SU-DHL-6 (cell line): Measurements from ENCODE around the gene ID3.

Source experiments
- H2AFZ ChIP-seq: fragments of 200-600 bp; sonication (generic); 2 replicates; pipeline ENCODE4 v1.6.1; 2014; ENCODE audit warnings: low read depth, mild to moderate bottlenecking, moderate library complexity, mixed read lengths, antibody characterized with exemption, low read length; ENCODE audit not compliant: severe bottlenecking
- H3F3A ChIP-seq: fragments of 200-600 bp; shearing (Covaris generic); 2 replicates; pipeline ENCODE4 v1.6.0; 2016; ENCODE audit warnings: antibody characterized with exemption, mild to moderate bottlenecking; ENCODE audit not compliant: insufficient read depth
- H3K27ac ChIP-seq: fragments of 200-600 bp; sonication (generic); 2 replicates; pipeline ENCODE4 v1.5.1; 2016; ENCODE audit warnings: low read depth, mild to moderate bottlenecking, low read length, moderate library complexity, mixed read lengths
- H3K27me3 ChIP-seq: fragments of 200-600 bp; sonication (generic), shearing (Covaris generic); 2 replicates; pipeline ENCODE4 v1.6.0; 2014; ENCODE audit warnings: mild to moderate bottlenecking, low read length
- H3K36me3 ChIP-seq: fragments of 200-600 bp; sonication (generic); 2 replicates; pipeline ENCODE4 v1.6.1; 2014; ENCODE audit warnings: mild to moderate bottlenecking, low read length, mixed read lengths
- H3K4me2 ChIP-seq: fragments of 300-600, 200-600 bp; shearing (Covaris generic), sonication (generic); 2 replicates; pipeline ENCODE4 v1.6.0; 2014; ENCODE audit warnings: low read length, low read depth, mild to moderate bottlenecking; ENCODE audit not compliant: poor library complexity, severe bottlenecking
- H3K4me3 ChIP-seq: fragments of 200-600 bp; sonication (generic); 2 replicates; pipeline ENCODE4 v1.5.1; 2014; ENCODE audit warnings: antibody characterized with exemption, low read length, mild to moderate bottlenecking, mixed read lengths; ENCODE audit not compliant: insufficient read depth, poor library complexity, severe bottlenecking
- H3K79me2 ChIP-seq: fragments of 200-600 bp; sonication (generic); 2 replicates; pipeline ENCODE4 v1.6.1; 2014; ENCODE audit warnings: mild to moderate bottlenecking, low read length, moderate library complexity; ENCODE audit not compliant: insufficient read depth
- H3K9ac ChIP-seq: fragments of 200-600 bp; sonication (generic); 2 replicates; pipeline ENCODE4 v1.7.0; 2014; ENCODE audit warnings: mild to moderate bottlenecking, low read length
- H3K9me2 ChIP-seq: fragments of 200-600 bp; sonication (generic); replicated peaks from 2 replicates; pipeline ENCODE4 v1.6.1; 2014; ENCODE audit warnings: low read length; ENCODE audit not compliant: insufficient read depth
- H3K9me3 ChIP-seq: fragments of 200-600 bp; sonication (generic); 2 replicates; pipeline ENCODE4 v1.6.1; 2014; ENCODE audit warnings: low read length, mixed read lengths; ENCODE audit not compliant: insufficient read depth
- H4K20me1 ChIP-seq: fragments of 200-600 bp; sonication (generic); 2 replicates; pipeline ENCODE4 v1.6.1; 2014; ENCODE audit warnings: low read depth, mild to moderate bottlenecking, antibody characterized with exemption, low read length, moderate library complexity, mixed read lengths
- EZH2phosphoT487 ChIP-seq: fragments of 200-600 bp; sonication (generic), shearing (Covaris generic); conservative IDR thresholded peaks from 2 replicates; pipeline ENCODE4 v1.6.1; 2018; ENCODE audit warnings: mild to moderate bottlenecking, antibody characterized with exemption, low read length, moderate library complexity, mixed read lengths
- TF ChIP-seq, protein P1 (sequence below): fragments of 200-600 bp; sonication (generic); IDR thresholded peaks from one replicate; pipeline ENCODE4 v1.5.1; 2017; ENCODE audit warnings: antibody characterized with exemption, mild to moderate bottlenecking, low read length, moderate library complexity; ENCODE audit not compliant: insufficient read depth, poor library complexity, severe bottlenecking

ID3 gene

DNA sequence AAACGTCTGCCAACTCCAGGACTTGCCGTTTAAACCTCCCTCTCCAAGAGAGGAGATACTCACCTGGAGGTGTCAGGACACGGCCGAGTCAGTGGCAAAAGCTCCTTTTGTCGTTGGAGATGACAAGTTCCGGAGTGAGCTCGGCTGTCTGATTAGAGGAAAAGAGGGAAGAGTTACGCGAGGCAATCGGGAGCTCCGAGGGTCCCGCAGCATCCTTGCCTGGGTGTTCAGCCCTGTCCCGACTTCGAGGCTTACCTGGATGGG, 497 bp downstream of the ID3 start:
- Histone ChIP-seq H3K36me3 (no peaks in the 10 kb centered on the region), H3K9me3 (no peaks in the 10 kb centered on the region), H3F3A (peaks cover 45% of the 10 kb centered on the region), H3K9me2 (no peaks in the 10 kb centered on the region), H3K9ac (peak overlapping the region; percentile 88), H3K4me2 (peak overlapping the region; percentile 82), H2AFZ (no peak overlapping the region), H4K20me1 (no peaks in the 10 kb centered on the region), H3K4me3 (peak overlapping the region; percentile 84), H3K27me3 (no peaks in the 10 kb centered on the region), H3K79me2 (peaks cover 9% of the 10 kb centered on the region), H3K27ac (peak overlapping the region; percentile 86)
- no peak for TF ChIP-seq EZH2phosphoT487

DNA sequence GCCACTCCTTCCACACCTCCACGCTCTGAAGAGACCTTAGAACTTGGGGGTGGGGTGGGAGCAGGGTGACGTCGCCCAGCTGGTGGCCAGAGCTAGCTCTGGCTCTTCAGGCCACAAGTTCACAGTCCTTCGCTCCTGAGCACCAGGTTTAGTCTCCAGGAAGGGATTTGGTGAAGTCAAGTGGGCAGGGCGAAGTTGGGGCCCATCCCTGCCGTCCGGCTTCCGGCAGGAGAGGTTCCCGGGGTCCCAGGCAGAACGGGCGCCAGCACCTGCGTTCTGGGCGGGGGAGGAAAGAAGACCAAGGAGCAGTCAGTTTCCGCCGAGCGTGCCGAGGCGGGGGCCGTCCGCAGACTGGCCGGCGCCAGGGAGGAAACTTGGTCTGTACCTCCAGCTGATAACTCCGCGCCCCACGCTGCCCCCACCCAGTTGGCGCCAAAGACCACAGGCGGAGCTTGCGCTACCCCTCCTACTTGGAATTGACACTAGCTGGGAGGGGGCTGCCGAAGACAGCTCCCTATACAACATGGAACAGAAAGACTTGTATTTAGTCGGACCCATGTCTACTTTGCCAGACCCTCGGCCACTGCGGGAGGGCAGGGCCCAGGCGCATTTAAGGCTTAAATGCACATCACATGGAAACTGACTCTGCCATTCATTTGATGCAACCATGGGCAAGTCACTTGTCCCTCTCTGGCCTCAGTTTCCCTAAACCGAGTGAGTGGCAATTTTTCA, 995 bp downstream of the ID3 start:
- Histone ChIP-seq H3F3A (peaks cover 45% of the 10 kb centered on the region), H3K27me3 (no peaks in the 10 kb centered on the region), H3K9me3 (no peaks in the 10 kb centered on the region), H2AFZ (no peak overlapping the region), H3K9ac (peak overlapping the region; percentile 88), H3K4me2 (peak overlapping the region; percentile 82), H3K79me2 (peaks cover 9% of the 10 kb centered on the region), H3K27ac (peak overlapping the region; percentile 86), H3K4me3 (peak overlapping the region; percentile 84), H3K9me2 (no peaks in the 10 kb centered on the region), H4K20me1 (no peaks in the 10 kb centered on the region), H3K36me3 (no peaks in the 10 kb centered on the region)
- no peak for TF ChIP-seq EZH2phosphoT487
- TF ChIP-seq, protein P1, sequence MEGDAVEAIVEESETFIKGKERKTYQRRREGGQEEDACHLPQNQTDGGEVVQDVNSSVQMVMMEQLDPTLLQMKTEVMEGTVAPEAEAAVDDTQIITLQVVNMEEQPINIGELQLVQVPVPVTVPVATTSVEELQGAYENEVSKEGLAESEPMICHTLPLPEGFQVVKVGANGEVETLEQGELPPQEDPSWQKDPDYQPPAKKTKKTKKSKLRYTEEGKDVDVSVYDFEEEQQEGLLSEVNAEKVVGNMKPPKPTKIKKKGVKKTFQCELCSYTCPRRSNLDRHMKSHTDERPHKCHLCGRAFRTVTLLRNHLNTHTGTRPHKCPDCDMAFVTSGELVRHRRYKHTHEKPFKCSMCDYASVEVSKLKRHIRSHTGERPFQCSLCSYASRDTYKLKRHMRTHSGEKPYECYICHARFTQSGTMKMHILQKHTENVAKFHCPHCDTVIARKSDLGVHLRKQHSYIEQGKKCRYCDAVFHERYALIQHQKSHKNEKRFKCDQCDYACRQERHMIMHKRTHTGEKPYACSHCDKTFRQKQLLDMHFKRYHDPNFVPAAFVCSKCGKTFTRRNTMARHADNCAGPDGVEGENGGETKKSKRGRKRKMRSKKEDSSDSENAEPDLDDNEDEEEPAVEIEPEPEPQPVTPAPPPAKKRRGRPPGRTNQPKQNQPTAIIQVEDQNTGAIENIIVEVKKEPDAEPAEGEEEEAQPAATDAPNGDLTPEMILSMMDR = no peak

DNA sequence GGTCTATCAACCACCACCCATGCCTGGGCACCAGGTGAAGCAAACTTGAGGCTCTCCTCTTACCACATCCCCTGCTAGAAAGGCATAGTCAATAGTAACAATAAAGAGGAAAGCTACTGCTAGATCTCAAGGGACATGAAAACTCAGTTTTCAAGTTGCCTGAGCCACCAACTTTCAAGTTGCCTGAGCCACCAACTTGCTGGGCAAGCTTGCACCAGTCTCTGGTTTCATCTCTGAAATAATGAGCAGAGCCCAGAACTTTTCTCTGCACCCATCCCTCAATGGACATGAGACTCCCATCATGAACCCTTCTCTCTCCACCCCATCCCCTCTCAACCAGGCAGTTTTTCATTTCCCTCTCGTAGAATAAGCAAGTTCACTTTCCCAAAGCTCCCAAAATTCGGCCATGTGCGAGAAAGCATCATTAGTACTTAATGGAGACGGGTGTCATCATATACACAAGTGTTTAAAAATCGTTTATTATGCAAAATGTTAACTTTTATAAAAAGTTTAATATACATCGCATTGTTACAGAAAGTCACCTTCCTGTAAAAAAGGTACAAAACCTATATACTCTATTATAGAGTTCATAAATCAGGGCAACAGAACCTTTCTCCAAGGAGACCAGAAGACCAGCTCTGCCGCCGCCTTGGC, 1.7 kb downstream of the ID3 start:
- H3K27ac ChIP-seq = peak overlapping the region; percentile 86
- TF ChIP-seq EZH2phosphoT487 = no peak
- TF ChIP-seq, protein P1 = no peak
- H3K27me3 ChIP-seq = no peaks in the 10 kb centered on the region
- H2AFZ ChIP-seq = no peak overlapping the region
- peaks cover 9% of the 10 kb centered on the region for H3K79me2 ChIP-seq
- H3K4me3 ChIP-seq = peak overlapping the region; percentile 84
- no peaks in the 10 kb centered on the region for H3K9me2 ChIP-seq
- H3F3A ChIP-seq = peaks cover 45% of the 10 kb centered on the region
- peak overlapping the region; percentile 82 for H3K4me2 ChIP-seq
- H3K36me3 ChIP-seq = no peaks in the 10 kb centered on the region
- H4K20me1 ChIP-seq = no peaks in the 10 kb centered on the region
- peak overlapping the region; percentile 88 for H3K9ac ChIP-seq
- H3K9me3 ChIP-seq = no peaks in the 10 kb centered on the region
